Activated naive CD8-positive, alpha-beta T cell treated with anti-CD3 and anti-CD28 coated beads, Interleukin-2, amount 50 U/mL, for 24 hours (primary cell): ENCODE data around the gene PEF1.
A peak's percentile ranks its signal among the peaks of the same experiment; 100 is the strongest.

Source experiments
- ATAC-seq: fragments of 150-1000 bp; cut with Tn5 transposase; one replicate; pipeline ENCODE4 v1.10.0; 2021
- DNase-seq: peaks from one replicate; pipeline ENCODE4 v3.0.0; 2021
- H3K27ac Mint-ChIP-seq: one replicate; pipeline ENCODE4 v1.8.0; 2021; ENCODE audit warnings: mild to moderate bottlenecking, mixed read lengths
- H3K27me3 Mint-ChIP-seq: one replicate; pipeline ENCODE4 v1.8.0; 2021; ENCODE audit warnings: mixed read lengths
- H3K36me3 Mint-ChIP-seq: one replicate; pipeline ENCODE4 v1.8.0; 2021; ENCODE audit warnings: low read depth, mixed read lengths
- H3K4me1 Mint-ChIP-seq: one replicate; pipeline ENCODE4 v1.8.0; 2021; ENCODE audit warnings: mixed read lengths
- H3K4me3 Mint-ChIP-seq: one replicate; pipeline ENCODE4 v1.8.0; 2021; ENCODE audit warnings: mild to moderate bottlenecking, moderate library complexity, mixed read lengths
- H3K9me3 Mint-ChIP-seq: one replicate; pipeline ENCODE4 v1.8.0; 2021; ENCODE audit warnings: mixed read lengths

Gene PEF1

GRCh38 chr1:31640179-31640578, 4.5 kb downstream of the PEF1 start:
- no peak for DNase-seq
- Mint-ChIP-seq H3K4me1 (peaks cover 36% of the 10 kb centered on the region), H3K4me3 (no peak overlapping the region), H3K9me3 (no peaks in the 10 kb centered on the region), H3K27me3 (no peaks in the 10 kb centered on the region), H3K27ac (no peak overlapping the region), H3K36me3 (no peaks in the 10 kb centered on the region)
- ATAC-seq = no peak

- ATAC-seq = peak; percentile 15
Measured at GRCh38 chr1:31639543-31639942, 5.1 kb downstream of the PEF1 start.

GRCh38 chr1:31637915-31638673, 6.6 kb downstream of the PEF1 start:
- DNase-seq (no peak), ATAC-seq (no peak)
- Mint-ChIP-seq H3K36me3 (peaks cover 6% of the 10 kb centered on the region), H3K4me1 (peaks cover 26% of the 10 kb centered on the region), H3K27ac (no peak overlapping the region), H3K9me3 (no peaks in the 10 kb centered on the region), H3K4me3 (no peak overlapping the region), H3K27me3 (no peaks in the 10 kb centered on the region)

More at GRCh38 chr1:31639543-31639942, 5.1 kb downstream of the PEF1 start:
- Mint-ChIP-seq H3K4me3 (no peak overlapping the region), H3K27me3 (no peaks in the 10 kb centered on the region), H3K27ac (no peak overlapping the region), H3K9me3 (no peaks in the 10 kb centered on the region), H3K36me3 (peaks cover 4% of the 10 kb centered on the region), H3K4me1 (peaks cover 33% of the 10 kb centered on the region)
- no peak for DNase-seq

- Mint-ChIP-seq H3K36me3 (peaks cover 13% of the 10 kb centered on the region), H3K4me3 (no peak overlapping the region), H3K4me1 (peaks cover 14% of the 10 kb centered on the region), H3K27ac (no peak overlapping the region), H3K9me3 (no peaks in the 10 kb centered on the region), H3K27me3 (no peaks in the 10 kb centered on the region)
- DNase-seq (peak; percentile 44), ATAC-seq (no peak)
Measured at GRCh38 chr1:31633117-31633516, 11.6 kb downstream of the PEF1 start.

- DNase-seq = no peak
- no peak overlapping the region for H3K27ac Mint-ChIP-seq
- ATAC-seq = no peak
- peaks cover 11% of the 10 kb centered on the region for H3K4me1 Mint-ChIP-seq
- H3K27me3 Mint-ChIP-seq = no peaks in the 10 kb centered on the region
- H3K4me3 Mint-ChIP-seq = no peak overlapping the region
- H3K36me3 Mint-ChIP-seq = peaks cover 16% of the 10 kb centered on the region
- H3K9me3 Mint-ChIP-seq = no peaks in the 10 kb centered on the region
Measured at GRCh38 chr1:31632649-31633048, 12.0 kb downstream of the PEF1 start.

GRCh38 chr1:31628931-31629556, 15.6 kb downstream of the PEF1 start:
- DNase-seq (no peak), ATAC-seq (no peak)
- H3K9me3 Mint-ChIP-seq = no peaks in the 10 kb centered on the region
- no peaks in the 10 kb centered on the region for H3K27me3 Mint-ChIP-seq
- no peak overlapping the region for H3K27ac Mint-ChIP-seq
- peaks cover 6% of the 10 kb centered on the region for H3K4me1 Mint-ChIP-seq
- peaks cover 14% of the 10 kb centered on the region for H3K36me3 Mint-ChIP-seq
- H3K4me3 Mint-ChIP-seq = no peak overlapping the region

GRCh38 chr1:31627930-31628559, 16.6 kb downstream of the PEF1 start:
- H3K4me1 Mint-ChIP-seq = peaks cover 10% of the 10 kb centered on the region
- ATAC-seq = no peak
- H3K36me3 Mint-ChIP-seq = peaks cover 17% of the 10 kb centered on the region
- H3K27ac Mint-ChIP-seq = no peak overlapping the region
- DNase-seq = no peak
- no peaks in the 10 kb centered on the region for H3K27me3 Mint-ChIP-seq
- H3K4me3 Mint-ChIP-seq = no peak overlapping the region
- H3K9me3 Mint-ChIP-seq = no peaks in the 10 kb centered on the region

- Mint-ChIP-seq H3K27me3 (no peaks in the 10 kb centered on the region), H3K36me3 (peaks cover 17% of the 10 kb centered on the region), H3K27ac (no peak overlapping the region), H3K4me3 (no peak overlapping the region), H3K4me1 (peaks cover 10% of the 10 kb centered on the region), H3K9me3 (no peaks in the 10 kb centered on the region)
- DNase-seq (no peak), ATAC-seq (no peak)
Measured at GRCh38 chr1:31627301-31627929, 17.3 kb downstream of the PEF1 start.

- no peak for ATAC-seq
- peaks cover 17% of the 10 kb centered on the region for H3K36me3 Mint-ChIP-seq
- no peaks in the 10 kb centered on the region for H3K9me3 Mint-ChIP-seq
- H3K4me3 Mint-ChIP-seq = no peak overlapping the region
- DNase-seq = no peak
- H3K4me1 Mint-ChIP-seq = peaks cover 10% of the 10 kb centered on the region
- H3K27ac Mint-ChIP-seq = no peak overlapping the region
- H3K27me3 Mint-ChIP-seq = no peaks in the 10 kb centered on the region
Measured at GRCh38 chr1:31626223-31627207, 18.2 kb downstream of the PEF1 start.

- H3K9me3 Mint-ChIP-seq = no peaks in the 10 kb centered on the region
- H3K4me1 Mint-ChIP-seq = peaks cover 10% of the 10 kb centered on the region
- ATAC-seq = no peak
- H3K27me3 Mint-ChIP-seq = no peaks in the 10 kb centered on the region
- no peak for DNase-seq
- H3K4me3 Mint-ChIP-seq = no peak overlapping the region
- peaks cover 17% of the 10 kb centered on the region for H3K36me3 Mint-ChIP-seq
- H3K27ac Mint-ChIP-seq = no peak overlapping the region
Measured at GRCh38 chr1:31625561-31626222, 19.0 kb downstream of the PEF1 start.

- H3K4me3 Mint-ChIP-seq = no peak overlapping the region
- no peaks in the 10 kb centered on the region for H3K9me3 Mint-ChIP-seq
- peaks cover 16% of the 10 kb centered on the region for H3K36me3 Mint-ChIP-seq
- no peak overlapping the region for H3K27ac Mint-ChIP-seq
- DNase-seq (no peak), ATAC-seq (no peak)
- no peaks in the 10 kb centered on the region for H3K27me3 Mint-ChIP-seq
- peaks cover 10% of the 10 kb centered on the region for H3K4me1 Mint-ChIP-seq
Measured at GRCh38 chr1:31624731-31625514, 19.8 kb downstream of the PEF1 start.

GRCh38 chr1:31624309-31624708, 20.4 kb downstream of the PEF1 start:
- no peaks in the 10 kb centered on the region for H3K27me3 Mint-ChIP-seq
- no peaks in the 10 kb centered on the region for H3K9me3 Mint-ChIP-seq
- ATAC-seq (no peak), DNase-seq (no peak)
- H3K27ac Mint-ChIP-seq = no peak overlapping the region
- peaks cover 11% of the 10 kb centered on the region for H3K36me3 Mint-ChIP-seq
- no peak overlapping the region for H3K4me3 Mint-ChIP-seq
- peaks cover 10% of the 10 kb centered on the region for H3K4me1 Mint-ChIP-seq

GRCh38 chr1:31623365-31623764, 21.3 kb downstream of the PEF1 start:
- Mint-ChIP-seq H3K4me1 (peaks cover 10% of the 10 kb centered on the region), H3K36me3 (peaks cover 10% of the 10 kb centered on the region), H3K27me3 (peaks cover 6% of the 10 kb centered on the region), H3K9me3 (no peaks in the 10 kb centered on the region), H3K27ac (no peak overlapping the region), H3K4me3 (no peak overlapping the region)
- no peak for ATAC-seq
- no peak for DNase-seq
